ENCODE data around the gene GPLD1. TPM values are rescaled to one million over a fixed set of nuclear protein-coding genes. Genes with fewer than 3 reads are reported as not detected.

GPLD1 gene
- total and polyA plus RNA-seq, 9 of the 15 experiments (the other 6 are each of a cell fraction or from before 2014, with no cell fraction given), result 0.11 to 1.3 (median 0.82) TPM

DNA sequence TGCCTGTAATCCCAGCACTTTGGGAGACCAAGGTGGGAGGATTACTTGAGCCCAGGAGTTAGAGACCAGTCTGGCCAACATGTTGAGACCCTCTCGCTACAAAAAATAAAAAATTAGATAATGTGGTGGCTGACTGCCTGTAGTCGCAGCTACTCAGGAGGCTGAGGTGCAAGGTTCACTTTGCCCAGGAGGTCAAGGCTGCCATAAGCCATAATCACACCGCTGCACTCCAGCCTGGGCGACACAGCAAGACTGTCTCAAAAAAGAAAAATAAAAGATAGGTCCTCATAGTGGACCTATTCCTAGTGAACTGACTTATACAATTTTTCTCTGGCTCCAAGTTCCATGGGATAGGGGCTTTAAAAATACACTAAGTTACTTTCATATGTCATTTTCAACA lies 44.8 kb downstream of the GPLD1 start (continued):
- TF ChIP-seq, protein P1, sequence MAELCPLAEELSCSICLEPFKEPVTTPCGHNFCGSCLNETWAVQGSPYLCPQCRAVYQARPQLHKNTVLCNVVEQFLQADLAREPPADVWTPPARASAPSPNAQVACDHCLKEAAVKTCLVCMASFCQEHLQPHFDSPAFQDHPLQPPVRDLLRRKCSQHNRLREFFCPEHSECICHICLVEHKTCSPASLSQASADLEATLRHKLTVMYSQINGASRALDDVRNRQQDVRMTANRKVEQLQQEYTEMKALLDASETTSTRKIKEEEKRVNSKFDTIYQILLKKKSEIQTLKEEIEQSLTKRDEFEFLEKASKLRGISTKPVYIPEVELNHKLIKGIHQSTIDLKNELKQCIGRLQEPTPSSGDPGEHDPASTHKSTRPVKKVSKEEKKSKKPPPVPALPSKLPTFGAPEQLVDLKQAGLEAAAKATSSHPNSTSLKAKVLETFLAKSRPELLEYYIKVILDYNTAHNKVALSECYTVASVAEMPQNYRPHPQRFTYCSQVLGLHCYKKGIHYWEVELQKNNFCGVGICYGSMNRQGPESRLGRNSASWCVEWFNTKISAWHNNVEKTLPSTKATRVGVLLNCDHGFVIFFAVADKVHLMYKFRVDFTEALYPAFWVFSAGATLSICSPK (IDR thresholded peaks at IDR 0.05; ENCODE audit: borderline replicate concordance), result no peak
- TF ChIP-seq SETDB1 (IDR thresholded peaks at IDR 0.05; ENCODE audit: low read length), result no peak
- no peak for TF ChIP-seq RBM14 (IDR thresholded peaks at IDR 0.05; ENCODE audit: borderline replicate concordance, insufficient read depth, low read depth, low read length)
- no peak for TF ChIP-seq ERF (CRISPR knock-in tag; IDR thresholded peaks at IDR 0.05)
- no peak for TF ChIP-seq HLTF (IDR thresholded peaks at IDR 0.05)
- no peak for TF ChIP-seq ZNF431 (CRISPR knock-in tag; IDR thresholded peaks at IDR 0.05)

DNA sequence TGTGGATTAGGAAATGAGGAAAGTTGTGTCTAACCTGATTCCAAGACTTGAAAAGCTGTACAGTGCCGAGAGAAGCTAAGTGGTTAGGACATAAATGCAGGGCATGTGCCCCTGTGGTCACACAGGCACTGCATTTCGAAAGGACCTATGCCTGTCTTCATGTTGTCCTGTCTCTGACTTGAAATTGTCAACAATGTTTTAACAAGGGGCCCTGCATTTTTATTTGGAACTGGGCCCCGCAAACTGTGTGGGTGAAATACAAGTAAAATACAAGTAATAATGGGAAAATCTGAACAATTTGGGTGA lies 47.8 kb downstream of the GPLD1 start:
- DNase-seq (ENCODE audit: extremely low read depth in 1 of 4, low spot score in 3 of 4) (no peak), FAIRE-seq (no peak), ATAC-seq (no peak)
- Histone ChIP-seq H3K9me1 (ENCODE audit: control insufficient read depth, insufficient read depth, low read length) (no peaks in the 10 kb centered on the region), H3K9me3 (replicated peaks; ENCODE audit: control insufficient read depth, insufficient read depth, low read depth, low read length) (no peaks in the 10 kb centered on the region), H3K4me3 (no peak overlapping the region), H3K79me2 (ENCODE audit: control insufficient read depth, insufficient read depth, low read length) (no peaks in the 10 kb centered on the region), H3K27ac (ENCODE audit: extremely low read depth, low read depth, low read length) (no peak overlapping the region), H3K9ac (ENCODE audit: insufficient read depth in 1 of 2, low read depth in 2 of 2, low read length in 2 of 2) (no peak overlapping the region), H4K20me1 (replicated peaks; ENCODE audit: control insufficient read depth, insufficient read depth, low read length) (no peaks in the 10 kb centered on the region), H3K4me1 (replicated peaks in 1 of 2; ENCODE audit: control insufficient read depth in 2 of 2, insufficient read depth in 2 of 2, low read length in 2 of 2) (no peaks in the 10 kb centered on the region), H3K4me2 (ENCODE audit: insufficient read depth, low read length) (no peak overlapping the region), H3K27me3 (ENCODE audit: control insufficient read depth in 2 of 2, insufficient read depth in 2 of 2, low read length in 2 of 2) (peaks cover 0 to 4% of the 10 kb centered on the region in 2 experiments; a peak in 1 of 5 replicates), H3K36me3 (ENCODE audit: control insufficient read depth, insufficient read depth, low read length) (no peaks in the 10 kb centered on the region), H2AFZ (ENCODE audit: low read depth, low read length) (no peak overlapping the region)
- in situ Hi-C loops (cut with MboI) (no loop called here), intact Hi-C loops (cut with micrococcal nuclease) (no loop called here)
- CTCF ChIA-PET (ENCODE audit: low intra/inter-chr PET ratio), result interaction anchor here (1.0 kb wide), 1 partner anchor 38 kb away, joined by 3 read pairs; no protein-coding TSS in a partner anchor
- WGBS (ENCODE audit: insufficient coverage, low coverage, missing lambda C conversion rate), result 21% methylated on average over 3 of the region's 3 CpGs
- POLR2A ChIA-PET, result no interaction called here
- TF ChIP-seq CBFB (CRISPR knock-in tag; IDR thresholded peaks at IDR 0.05), result no peak
- TF ChIP-seq ZKSCAN3 (CRISPR knock-in tag; IDR thresholded peaks at IDR 0.05), result no peak
- no peak for TF ChIP-seq ARNT (IDR thresholded peaks at IDR 0.05)
- no peak for TF ChIP-seq MIER1 (IDR thresholded peaks at IDR 0.05; ENCODE audit: low read depth)
- TF ChIP-seq MEF2A (IDR thresholded peaks at IDR 0.05; ENCODE audit: control insufficient read depth, low read depth, low read length), result no peak
- TF ChIP-seq TSHZ1 (CRISPR knock-in tag; IDR thresholded peaks at IDR 0.05), result no peak
- TF ChIP-seq MECOM (CRISPR knock-in tag; IDR thresholded peaks at IDR 0.05), result no peak
- no peak for TF ChIP-seq PHB (CRISPR knock-in tag; IDR thresholded peaks at IDR 0.05)
- no peak for TF ChIP-seq FOXJ3 (CRISPR knock-in tag; IDR thresholded peaks at IDR 0.05)
- TF ChIP-seq NBN (IDR thresholded peaks at IDR 0.05; ENCODE audit: low read depth), result no peak
- no peak for TF ChIP-seq MTF1 (CRISPR knock-in tag; IDR thresholded peaks at IDR 0.05; ENCODE audit: borderline replicate concordance)
- BruUV-seq (replicated peaks), result no TSS peak
